ENCODE data around the gene GLUL.

DNA sequence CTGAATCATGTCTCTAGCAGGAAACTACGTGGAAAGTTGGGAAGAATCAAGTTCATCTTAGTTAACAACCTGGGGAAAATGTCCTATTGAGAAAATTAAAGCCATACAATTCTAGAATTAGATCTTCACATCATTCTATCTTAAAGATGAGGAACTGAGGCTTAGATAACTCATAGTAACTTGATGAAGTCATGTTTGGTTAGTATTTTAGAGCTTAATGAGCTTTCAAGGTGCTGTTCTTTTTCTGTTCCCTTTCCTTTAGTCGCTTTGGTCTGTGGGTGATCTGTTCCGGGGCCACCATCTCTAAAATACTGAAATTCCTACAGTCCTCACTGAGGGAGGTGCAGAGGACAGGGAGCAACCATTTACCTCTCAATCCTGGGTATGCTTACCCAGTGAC, 4.3 kb upstream of the GLUL start:
- TF ChIP-seq CTCF (IDR thresholded peaks at IDR 0.05; ENCODE audit: low read depth, low read length) (no peak), EZH2phosphoT487 (IDR thresholded peaks at IDR 0.05; ENCODE audit: low read depth) (no peak)
